GM21528 (cell line): ENCODE measurements around the gene FTCDNL1.

ENCODE experiments used
- ATAC-seq: cut with Tn5 transposase; IDR thresholded peaks from one replicate; pipeline ENCODE4 v1.9.1; 2021; ENCODE audit warnings: mild to moderate bottlenecking, moderate library complexity; ENCODE audit not compliant: unreplicated experiment, low FRiP score

FTCDNL1 gene

GRCh38 chr2:199744260-199744659 is 106.7 kb downstream of the FTCDNL1 start:
- ATAC-seq: no peak

DNA sequence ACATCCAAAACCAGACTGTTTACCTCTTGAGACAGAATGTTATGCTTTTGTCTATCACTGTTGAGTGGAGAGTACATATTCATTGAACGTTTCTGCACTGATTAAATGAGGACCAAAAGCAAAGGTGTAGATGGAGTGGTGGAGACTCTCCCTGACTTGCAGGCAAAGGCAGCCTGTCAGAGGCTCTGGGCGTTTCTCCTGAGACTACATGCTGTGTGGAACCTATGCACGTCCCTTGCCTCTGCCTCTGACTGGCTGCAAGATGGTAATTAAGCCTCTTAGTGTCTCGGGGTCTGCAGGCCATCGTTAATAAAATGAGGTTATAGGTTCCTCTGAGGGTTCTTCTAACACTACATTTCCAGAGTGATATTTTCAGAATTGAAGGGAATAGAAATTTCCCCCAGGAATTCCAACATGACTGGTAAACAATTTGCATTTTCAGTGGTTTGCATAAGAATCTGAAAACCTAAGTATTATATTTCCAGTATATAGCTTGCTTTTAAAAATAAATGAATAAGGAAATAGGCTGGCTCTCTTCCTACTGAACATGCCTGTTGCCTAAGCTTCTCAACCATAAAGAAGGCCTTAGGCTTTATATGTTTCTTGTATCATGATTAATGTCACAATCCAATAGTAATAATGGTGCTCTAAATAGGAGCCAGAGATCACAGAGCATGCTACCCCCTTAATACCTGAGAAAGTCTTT is 107.4 kb downstream of the FTCDNL1 start:
- no peak for ATAC-seq

- no peak for ATAC-seq
Observed at GRCh38 chr2:199742884-199743283, 108.1 kb downstream of the FTCDNL1 start.

DNA sequence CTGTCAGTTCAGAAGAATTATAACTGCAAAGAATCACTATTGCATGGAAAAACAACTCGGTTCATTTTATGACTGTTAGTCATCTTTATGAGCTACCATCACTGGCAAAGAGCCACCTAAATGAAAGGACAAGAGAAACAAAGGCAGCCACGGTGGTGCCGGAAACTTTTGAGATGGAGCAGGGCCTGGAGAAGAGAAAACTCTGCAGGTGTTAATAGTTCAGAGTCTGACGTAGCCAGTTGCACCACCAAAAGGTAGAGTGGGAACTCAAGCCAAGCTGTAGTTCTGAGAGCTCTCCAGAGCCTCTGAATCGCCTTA is 110.9 kb downstream of the FTCDNL1 start:
- ATAC-seq: peak; percentile 11

GRCh38 chr2:199739413-199740110 is 111.4 kb downstream of the FTCDNL1 start:
- ATAC-seq: peak; percentile 63

- ATAC-seq: no peak
Observed at GRCh38 chr2:199738727-199739412, 112.1 kb downstream of the FTCDNL1 start.

- no peak for ATAC-seq
Observed at GRCh38 chr2:199734651-199735050, 116.3 kb downstream of the FTCDNL1 start.

GRCh38 chr2:199734011-199734410 is 117.0 kb downstream of the FTCDNL1 start:
- no peak for ATAC-seq

GRCh38 chr2:199727801-199728200 is 123.2 kb downstream of the FTCDNL1 start:
- ATAC-seq: no peak

DNA sequence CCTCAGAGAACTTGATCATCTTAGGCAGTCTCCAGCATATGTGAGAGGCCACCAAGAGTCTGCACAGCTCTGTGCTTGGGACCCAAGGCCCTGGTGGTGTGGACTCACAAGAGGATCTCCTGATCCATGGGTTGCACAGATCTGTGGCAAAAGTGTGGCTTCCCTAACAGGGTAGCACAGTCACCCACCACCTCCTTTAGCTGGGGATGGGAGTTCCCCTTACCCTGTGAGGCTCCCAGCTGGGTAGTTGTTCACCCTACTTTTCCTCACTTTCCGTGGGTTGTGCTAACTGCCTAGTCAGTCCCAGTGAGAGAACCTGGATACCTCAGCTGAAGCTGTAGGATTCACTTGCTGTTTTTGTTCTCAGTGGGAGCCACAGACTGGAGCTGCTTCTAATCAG is 123.7 kb downstream of the FTCDNL1 start:
- no peak for ATAC-seq

DNA sequence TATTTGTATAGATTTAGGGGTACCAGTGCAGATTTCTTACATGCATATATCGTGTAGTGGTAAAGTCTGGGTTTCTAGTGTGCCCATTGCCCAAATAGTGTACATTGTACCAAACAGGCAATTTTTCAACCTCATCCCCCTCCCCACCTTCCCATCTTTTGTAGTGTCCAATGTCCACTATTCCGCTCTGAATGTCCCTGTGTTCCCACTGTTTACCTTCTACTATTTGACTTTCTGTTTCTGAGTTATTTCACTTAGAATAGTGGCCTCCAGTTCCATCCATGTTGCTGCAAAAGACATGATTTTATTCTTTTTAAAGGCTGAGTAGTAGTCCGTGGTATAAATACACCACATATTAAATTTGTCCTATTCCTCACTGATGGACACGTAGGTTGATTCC is 132.9 kb downstream of the FTCDNL1 start:
- ATAC-seq: no peak

- no peak for ATAC-seq
Observed at GRCh38 chr2:199717587-199717907, 133.4 kb downstream of the FTCDNL1 start.

- no peak for ATAC-seq
Observed at GRCh38 chr2:199716807-199717586, 134.0 kb downstream of the FTCDNL1 start.

DNA sequence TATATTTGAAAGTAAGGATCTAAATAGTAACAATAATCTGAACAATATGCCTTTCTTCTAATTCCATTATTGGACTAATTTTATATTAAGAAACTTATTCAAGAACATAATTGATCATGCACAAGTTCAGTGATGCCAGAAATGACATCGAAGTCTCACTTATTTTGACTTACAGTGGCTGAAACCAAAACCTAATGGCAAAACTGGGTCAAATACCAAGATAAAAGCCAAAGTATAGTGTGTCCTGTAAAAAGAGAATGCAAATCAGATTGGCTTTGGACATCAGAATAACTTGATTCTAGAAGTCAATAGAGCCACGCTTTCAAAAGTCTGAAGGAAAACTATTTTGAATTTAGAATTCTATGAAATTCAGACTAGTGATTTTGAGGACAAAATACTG is 137.2 kb downstream of the FTCDNL1 start:
- no peak for ATAC-seq

GRCh38 chr2:199710551-199710950 is 140.4 kb downstream of the FTCDNL1 start:
- no peak for ATAC-seq
